Neuronal stem cell (in vitro differentiated cells): ENCODE data around the gene N4BP2L2.

Experiments
- DNase-seq: peaks from one replicate; pipeline ENCODE4 v3.0.0-alpha.2; 2013; ENCODE audit warnings: low spot score
- H2AFZ ChIP-seq: one replicate; pipeline ENCODE4 v1.6.1; 2013; ENCODE audit warnings: mild to moderate bottlenecking, low read length, inconsistent platforms
- H2AK5ac ChIP-seq: 2 replicates; pipeline ENCODE4 v1.6.1; 2013; ENCODE audit warnings: low read depth, mild to moderate bottlenecking, inconsistent platforms, low read length, moderate library complexity, mixed read lengths
- H2BK120ac ChIP-seq: 2 replicates; pipeline ENCODE4 v1.6.1; 2013; ENCODE audit warnings: low read depth, mild to moderate bottlenecking, inconsistent platforms, low read length, moderate library complexity, mixed read lengths
- H2BK12ac ChIP-seq: one replicate; pipeline ENCODE4 v1.6.1; 2013; ENCODE audit warnings: low read length, inconsistent platforms
- H2BK15ac ChIP-seq: 2 replicates; pipeline ENCODE4 v1.6.1; 2013; ENCODE audit warnings: mild to moderate bottlenecking, low read length, inconsistent platforms, mixed read lengths
- H2BK5ac ChIP-seq: one replicate; pipeline ENCODE4 v1.6.1; 2013; ENCODE audit warnings: inconsistent platforms, mild to moderate bottlenecking, low read length, moderate library complexity
- H3K14ac ChIP-seq: one replicate; pipeline ENCODE4 v1.6.1; 2013; ENCODE audit warnings: low read length, inconsistent platforms
- H3K18ac ChIP-seq: 2 replicates; pipeline ENCODE4 v1.6.1; 2013; ENCODE audit warnings: low read length, inconsistent platforms
- H3K23ac ChIP-seq: 2 replicates; pipeline ENCODE4 v1.6.1; 2013; ENCODE audit warnings: low read depth, mild to moderate bottlenecking, mixed read lengths, low read length, inconsistent platforms; ENCODE audit not compliant: poor library complexity
- H3K27ac ChIP-seq: replicated peaks from 3 replicates; pipeline ENCODE4 v1.5.1; 2013; ENCODE audit warnings: low read length, inconsistent platforms
- H3K27me3 ChIP-seq, 3 experiments: 2 replicates each; pipeline ENCODE4 v1.6.1; 2013; ENCODE audit warnings: low read length in 3 of 3, mild to moderate bottlenecking in 2 of 3, inconsistent platforms in 1 of 3, low read depth in 1 of 3, mixed read lengths in 1 of 3, moderate library complexity in 1 of 3; ENCODE audit not compliant: control insufficient read depth in 3 of 3, insufficient read depth in 3 of 3
- H3K36me3 ChIP-seq, 2 donors: replicated peaks in 1 of 2; 2 replicates each; pipeline ENCODE4 v1.6.1; 2013; ENCODE audit warnings: low read length in 2 of 2; ENCODE audit not compliant: control insufficient read depth in 2 of 2, insufficient read depth in 2 of 2
- H3K4ac ChIP-seq: 2 replicates; pipeline ENCODE4 v1.6.1; 2013; ENCODE audit warnings: inconsistent platforms, mild to moderate bottlenecking, low read length, moderate library complexity
- H3K4me1 ChIP-seq, 2 donors: 1 replicate in 1 of 2; 2 replicates in 1 of 2; pipeline ENCODE4 v1.6.1; 2013; ENCODE audit warnings: low read length in 2 of 2, low read depth in 1 of 2; ENCODE audit not compliant: control insufficient read depth in 2 of 2, insufficient read depth in 1 of 2
- H3K4me2 ChIP-seq: one replicate; pipeline ENCODE4 v1.6.1; 2013; ENCODE audit warnings: mild to moderate bottlenecking, low read length, inconsistent platforms; ENCODE audit not compliant: insufficient read depth, poor library complexity, severe bottlenecking
- H3K4me3 ChIP-seq, 2 donors: 2 replicates each; pipeline ENCODE4 v1.5.1; 2013; ENCODE audit warnings: low read length in 2 of 2, mild to moderate bottlenecking in 2 of 2, inconsistent platforms in 1 of 2, moderate library complexity in 1 of 2
- H3K79me1 ChIP-seq: one replicate; pipeline ENCODE4 v1.6.1; 2013; ENCODE audit warnings: low read depth, mild to moderate bottlenecking, inconsistent platforms, low read length, moderate library complexity
- H3K9ac ChIP-seq: one replicate; pipeline ENCODE4 v1.6.1; 2013; ENCODE audit warnings: mild to moderate bottlenecking, low read depth, low read length, inconsistent platforms; ENCODE audit not compliant: poor library complexity
- H3K9me3 ChIP-seq, 2 donors: replicated peaks in 1 of 2; 2 replicates each; pipeline versions ENCODE3 to v1.6.1; 2013; ENCODE audit warnings: low read length in 2 of 2, mild to moderate bottlenecking in 2 of 2, inconsistent platforms in 1 of 2, low read depth in 1 of 2, mixed read lengths in 1 of 2, moderate library complexity in 1 of 2; ENCODE audit not compliant: control insufficient read depth in 2 of 2, insufficient read depth in 1 of 2
- H4K8ac ChIP-seq: one replicate; pipeline ENCODE4 v1.6.1; 2013; ENCODE audit warnings: low read depth, mild to moderate bottlenecking, inconsistent platforms, low read length, moderate library complexity
- H4K91ac ChIP-seq: one replicate; pipeline ENCODE4 v1.6.1; 2013; ENCODE audit warnings: low read length, low read depth, mild to moderate bottlenecking, inconsistent platforms; ENCODE audit not compliant: poor library complexity
- WGBS, 2 donors: extraction: QIAGEN DNeasy Blood & Tissue Kit; methylation state at CpG; one replicate each; pipeline ENCODE4 v1.1.7; 2013; ENCODE audit warnings: missing lambda C conversion rate in 2 of 2, mixed read lengths in 1 of 2; ENCODE audit not compliant: insufficient read length in 2 of 2, insufficient replicate concordance in 1 of 2; ENCODE audit errors: extremely low coverage in 2 of 2; 5-methylcytosine and 5-hydroxymethylcytosine counted together

Gene N4BP2L2

DNA sequence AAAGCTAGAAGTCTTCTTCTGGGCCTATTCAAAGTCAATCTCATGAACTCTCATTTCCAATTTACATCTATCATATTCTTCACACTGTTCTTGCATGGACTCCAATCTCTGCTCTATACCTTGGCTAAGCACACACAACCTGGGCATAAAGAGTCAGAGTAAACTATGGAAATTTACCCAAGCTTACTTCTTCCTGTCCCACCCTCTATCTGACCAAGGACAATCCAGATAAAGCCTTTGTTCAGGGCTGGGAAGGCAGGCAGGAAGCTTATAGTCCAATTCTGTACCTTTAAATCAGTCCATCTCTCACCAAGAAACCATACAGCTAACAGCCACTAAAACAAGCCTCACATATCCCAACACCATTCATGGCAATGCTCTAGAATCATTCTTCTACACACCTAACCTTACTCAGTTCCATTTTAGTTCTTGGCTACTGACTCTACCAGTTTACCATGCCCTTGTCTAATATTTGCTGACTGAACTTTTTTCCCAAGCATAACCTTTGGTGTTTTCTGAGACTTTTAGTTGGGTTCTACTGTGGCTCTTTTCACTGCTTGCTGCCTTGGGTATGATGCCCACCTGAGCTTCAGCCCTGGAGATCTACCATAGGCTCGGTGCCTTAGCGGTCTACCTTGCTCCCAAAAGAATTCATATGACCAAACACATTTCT lies 38.9 kb downstream of the N4BP2L2 start:
- no peak overlapping the region for H4K91ac ChIP-seq
- H2BK15ac ChIP-seq = no peak overlapping the region
- H2BK12ac ChIP-seq = no peak overlapping the region
- H3K27ac ChIP-seq = no peak overlapping the region
- WGBS, 2 donors = no CpG with 5 or more reads among the region's 2 CpGs
- H2AK5ac ChIP-seq = no peak overlapping the region
- no peaks in the 10 kb centered on the region for H3K79me1 ChIP-seq
- H3K4ac ChIP-seq = no peak overlapping the region
- no peaks in the 10 kb centered on the region for H3K9me3 ChIP-seq
- H2BK120ac ChIP-seq = no peak overlapping the region
- H3K36me3 ChIP-seq = no peaks in the 10 kb centered on the region
- H2BK5ac ChIP-seq = no peak overlapping the region
- no peak overlapping the region for H3K18ac ChIP-seq
- peaks cover 0 to 5% of the 10 kb centered on the region in 2 donors for H3K4me1 ChIP-seq
- no peak overlapping the region for H3K9ac ChIP-seq
- no peak overlapping the region for H3K23ac ChIP-seq
- no peak for DNase-seq
- H3K27me3 ChIP-seq = no peaks in the 10 kb centered on the region
- no peak overlapping the region for H3K4me2 ChIP-seq
- H3K4me3 ChIP-seq = no peak overlapping the region
- H2AFZ ChIP-seq = no peak overlapping the region
- H3K14ac ChIP-seq = no peak overlapping the region
- no peak overlapping the region for H4K8ac ChIP-seq

DNA sequence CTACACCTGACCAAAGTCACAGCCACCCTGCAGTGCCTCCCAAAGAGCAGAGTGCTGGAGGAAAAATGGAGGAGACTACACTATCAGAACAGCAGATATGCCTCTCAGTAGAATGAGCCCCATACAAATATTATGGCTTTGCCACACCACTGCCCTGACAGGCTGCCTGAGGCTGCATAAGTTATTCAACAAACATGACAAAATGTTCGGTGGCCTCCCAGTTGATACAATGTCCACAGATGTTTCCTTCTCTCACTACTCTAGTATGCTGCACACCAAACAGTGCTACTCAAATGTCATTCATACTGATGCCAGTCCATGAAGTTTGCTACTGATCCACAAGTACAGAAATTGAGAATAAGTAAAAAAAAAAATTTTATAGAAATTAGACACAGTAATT lies 41.0 kb downstream of the N4BP2L2 start:
- Histone ChIP-seq H3K9ac (no peak overlapping the region), H3K4me2 (no peak overlapping the region), H3K79me1 (no peaks in the 10 kb centered on the region), H3K4me1 (no peaks in the 10 kb centered on the region), H3K27ac (no peak overlapping the region), H3K14ac (no peak overlapping the region), H4K8ac (no peak overlapping the region), H2AFZ (no peak overlapping the region), H3K18ac (no peak overlapping the region), H2BK120ac (no peak overlapping the region), H4K91ac (no peak overlapping the region), H3K4me3 (no peak overlapping the region), H2BK12ac (no peak overlapping the region), H3K23ac (no peak overlapping the region), H3K27me3 (no peaks in the 10 kb centered on the region), H3K9me3 (no peaks in the 10 kb centered on the region), H3K36me3 (no peaks in the 10 kb centered on the region), H2AK5ac (no peak overlapping the region), H2BK15ac (no peak overlapping the region), H2BK5ac (no peak overlapping the region), H3K4ac (no peak overlapping the region)
- no peak for DNase-seq
- WGBS, 2 donors = no CpG with 5 or more reads among the region's 1 CpG

DNA sequence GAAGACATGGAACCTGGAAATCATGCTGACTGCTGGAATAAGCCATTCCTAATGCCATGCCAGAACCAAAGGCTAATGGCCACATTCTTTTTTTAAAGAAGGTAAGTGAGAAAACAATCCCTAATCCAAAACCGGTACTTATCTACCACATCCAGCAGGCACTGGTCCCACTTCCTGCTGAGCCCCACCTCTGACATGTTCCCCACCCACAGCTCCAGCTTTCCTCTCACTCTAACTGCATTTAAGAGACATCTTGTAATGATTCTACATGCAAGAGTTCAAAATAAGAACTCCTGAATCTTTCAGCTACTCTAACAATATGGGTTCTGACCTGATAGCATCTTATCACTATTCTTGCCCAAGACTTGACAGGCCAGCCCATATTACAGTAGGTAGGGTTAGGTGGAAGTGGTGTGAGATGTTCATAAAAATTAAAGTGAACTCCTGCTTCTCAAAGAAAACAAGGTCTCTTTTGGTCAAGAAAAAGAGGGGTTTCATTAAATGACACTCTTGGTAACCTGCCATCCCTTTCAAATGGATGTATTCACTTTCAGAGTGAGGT lies 41.9 kb downstream of the N4BP2L2 start:
- H3K36me3 ChIP-seq = no peaks in the 10 kb centered on the region
- no peak overlapping the region for H3K27ac ChIP-seq
- H2BK120ac ChIP-seq = no peak overlapping the region
- H3K14ac ChIP-seq = no peak overlapping the region
- H3K4me2 ChIP-seq = no peak overlapping the region
- H3K23ac ChIP-seq = no peak overlapping the region
- no peak overlapping the region for H2AK5ac ChIP-seq
- DNase-seq = no peak
- no peak overlapping the region for H3K18ac ChIP-seq
- H3K9me3 ChIP-seq = no peaks in the 10 kb centered on the region
- H2BK12ac ChIP-seq = no peak overlapping the region
- no peaks in the 10 kb centered on the region for H3K79me1 ChIP-seq
- H2AFZ ChIP-seq = no peak overlapping the region
- no peak overlapping the region for H4K91ac ChIP-seq
- H2BK5ac ChIP-seq = no peak overlapping the region
- no peak overlapping the region for H4K8ac ChIP-seq
- no peak overlapping the region for H3K4ac ChIP-seq
- H3K27me3 ChIP-seq = no peaks in the 10 kb centered on the region
- H3K9ac ChIP-seq = no peak overlapping the region
- H3K4me1 ChIP-seq = no peaks in the 10 kb centered on the region
- WGBS, 2 donors = no CpG with 5 or more reads among the region's 1 CpG
- no peak overlapping the region for H3K4me3 ChIP-seq
- no peak overlapping the region for H2BK15ac ChIP-seq

DNA sequence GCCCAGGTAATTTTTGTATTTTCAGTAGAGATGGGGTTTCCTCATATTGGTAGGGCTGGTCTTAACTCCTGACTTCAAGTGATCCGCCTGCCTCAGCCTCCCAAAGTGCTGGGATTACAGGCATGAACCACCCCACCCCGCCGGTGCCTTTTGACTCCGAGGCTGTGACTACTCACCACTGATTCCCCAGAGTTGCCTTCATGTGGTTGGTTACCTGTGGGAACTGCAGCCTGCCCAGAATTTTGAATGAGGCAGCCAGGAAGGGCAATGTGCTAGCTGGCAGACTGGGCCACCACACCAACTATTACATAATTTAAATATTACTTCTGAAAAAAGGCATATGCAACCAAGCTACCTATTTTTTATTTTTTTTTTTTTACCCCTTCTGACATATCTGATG lies 42.8 kb downstream of the N4BP2L2 start:
- Histone ChIP-seq H3K9me3 (no peaks in the 10 kb centered on the region), H3K79me1 (no peaks in the 10 kb centered on the region), H2BK12ac (no peak overlapping the region), H3K4me1 (no peaks in the 10 kb centered on the region), H3K27me3 (no peaks in the 10 kb centered on the region), H3K36me3 (no peaks in the 10 kb centered on the region), H3K18ac (no peak overlapping the region), H2BK15ac (no peak overlapping the region), H3K27ac (no peak overlapping the region), H3K4ac (no peak overlapping the region), H3K14ac (no peak overlapping the region), H2AFZ (no peak overlapping the region), H4K91ac (no peak overlapping the region), H2BK120ac (no peak overlapping the region), H2BK5ac (no peak overlapping the region), H3K9ac (no peak overlapping the region), H3K23ac (no peak overlapping the region), H3K4me2 (no peak overlapping the region), H2AK5ac (no peak overlapping the region), H4K8ac (no peak overlapping the region), H3K4me3 (no peak overlapping the region)
- WGBS, 2 donors = no CpG with 5 or more reads among the region's 4 CpGs
- DNase-seq = no peak
